ENCODE data around the gene MPP2.

The MPP2 gene

DNA sequence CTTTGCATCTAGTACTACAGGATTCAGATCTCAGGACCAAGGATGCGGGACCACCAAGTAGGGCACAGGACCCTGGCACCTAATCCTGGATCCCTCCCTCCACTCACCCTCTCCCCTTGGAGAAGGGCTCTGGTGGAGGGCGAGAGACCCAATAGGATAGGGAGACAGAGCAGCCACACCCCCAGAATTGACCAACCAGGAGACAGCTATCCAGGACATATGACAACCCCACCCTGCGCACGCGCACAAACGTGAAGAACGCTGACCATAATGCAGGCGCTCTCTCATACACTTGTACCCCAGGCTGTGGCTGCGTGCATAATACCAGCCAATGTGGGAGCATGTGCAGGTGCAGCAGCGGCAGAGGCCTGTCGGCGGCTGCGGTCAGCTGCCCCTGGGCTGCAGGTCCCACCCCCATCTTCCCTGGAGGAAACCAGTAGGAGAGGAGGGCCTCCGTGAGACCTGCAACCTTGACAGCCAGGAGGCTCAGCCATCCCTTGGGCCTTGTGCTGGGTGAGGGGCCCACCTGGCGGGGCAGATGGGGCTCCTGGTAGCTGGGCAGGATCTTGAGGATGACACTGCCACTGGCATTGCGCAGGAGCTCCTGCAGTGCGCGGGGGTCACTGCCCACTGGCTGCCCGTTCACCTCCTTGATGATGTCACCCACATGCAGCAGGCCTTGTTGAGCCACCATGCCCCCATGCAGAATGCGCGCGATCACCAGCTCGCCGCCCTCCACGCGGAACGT is 25.4 kb downstream of the MPP2 start:
- Histone ChIP-seq H3K9me2 (replicated peaks; ENCODE audit: low read depth, low read length) (no peaks in the 10 kb centered on the region), H3K4me2 (ENCODE audit: low read depth, low read length, poor library complexity, severe bottlenecking) (no peak overlapping the region), H3K4me3 (ENCODE audit: low read length, poor library complexity, severe bottlenecking) (no peak overlapping the region), H3K9ac (ENCODE audit: low read depth, low read length, poor library complexity, severe bottlenecking) (no peak overlapping the region), H3K36me3 (ENCODE audit: insufficient read depth, low read length) (peaks cover 7% of the 10 kb centered on the region; the same call in 1 of the 2 replicates), H2AFZ (ENCODE audit: low read length) (no peak overlapping the region), H3K9me3 (ENCODE audit: insufficient read depth, low read depth, low read length) (no peaks in the 10 kb centered on the region), H4K20me1 (ENCODE audit: insufficient read depth, low read length, poor library complexity, severe bottlenecking) (no peaks in the 10 kb centered on the region), H3F3A (ENCODE audit: low read depth) (no peaks in the 10 kb centered on the region), H3K4me1 (ENCODE audit: insufficient read depth, low read length, poor library complexity, severe bottlenecking) (no peaks in the 10 kb centered on the region), H3K27me3 (ENCODE audit: insufficient read depth, low read length, poor library complexity, severe bottlenecking) (no peaks in the 10 kb centered on the region), H3K79me2 (ENCODE audit: insufficient read depth, low read length) (no peaks in the 10 kb centered on the region)
- TF ChIP-seq, protein P1, sequence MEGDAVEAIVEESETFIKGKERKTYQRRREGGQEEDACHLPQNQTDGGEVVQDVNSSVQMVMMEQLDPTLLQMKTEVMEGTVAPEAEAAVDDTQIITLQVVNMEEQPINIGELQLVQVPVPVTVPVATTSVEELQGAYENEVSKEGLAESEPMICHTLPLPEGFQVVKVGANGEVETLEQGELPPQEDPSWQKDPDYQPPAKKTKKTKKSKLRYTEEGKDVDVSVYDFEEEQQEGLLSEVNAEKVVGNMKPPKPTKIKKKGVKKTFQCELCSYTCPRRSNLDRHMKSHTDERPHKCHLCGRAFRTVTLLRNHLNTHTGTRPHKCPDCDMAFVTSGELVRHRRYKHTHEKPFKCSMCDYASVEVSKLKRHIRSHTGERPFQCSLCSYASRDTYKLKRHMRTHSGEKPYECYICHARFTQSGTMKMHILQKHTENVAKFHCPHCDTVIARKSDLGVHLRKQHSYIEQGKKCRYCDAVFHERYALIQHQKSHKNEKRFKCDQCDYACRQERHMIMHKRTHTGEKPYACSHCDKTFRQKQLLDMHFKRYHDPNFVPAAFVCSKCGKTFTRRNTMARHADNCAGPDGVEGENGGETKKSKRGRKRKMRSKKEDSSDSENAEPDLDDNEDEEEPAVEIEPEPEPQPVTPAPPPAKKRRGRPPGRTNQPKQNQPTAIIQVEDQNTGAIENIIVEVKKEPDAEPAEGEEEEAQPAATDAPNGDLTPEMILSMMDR (conservative IDR thresholded peaks at IDR 0.05; ENCODE audit: low read length) = no peak
- no peak for TF ChIP-seq EZH2phosphoT487 (IDR thresholded peaks at IDR 0.05; ENCODE audit: borderline replicate concordance)

- Histone ChIP-seq H3K9ac (ENCODE audit: low read depth, low read length, poor library complexity, severe bottlenecking) (no peak overlapping the region), H3K9me3 (ENCODE audit: insufficient read depth, low read depth, low read length) (no peaks in the 10 kb centered on the region), H4K20me1 (ENCODE audit: insufficient read depth, low read length, poor library complexity, severe bottlenecking) (no peaks in the 10 kb centered on the region), H3K9me2 (replicated peaks; ENCODE audit: low read depth, low read length) (no peaks in the 10 kb centered on the region), H3K4me2 (ENCODE audit: low read depth, low read length, poor library complexity, severe bottlenecking) (no peak overlapping the region), H3K4me3 (ENCODE audit: low read length, poor library complexity, severe bottlenecking) (no peak overlapping the region), H3K36me3 (ENCODE audit: insufficient read depth, low read length) (peaks cover 7% of the 10 kb centered on the region; the same call in 1 of the 2 replicates), H3K79me2 (ENCODE audit: insufficient read depth, low read length) (no peaks in the 10 kb centered on the region), H2AFZ (ENCODE audit: low read length) (no peak overlapping the region), H3K4me1 (ENCODE audit: insufficient read depth, low read length, poor library complexity, severe bottlenecking) (no peaks in the 10 kb centered on the region), H3F3A (ENCODE audit: low read depth) (no peaks in the 10 kb centered on the region), H3K27me3 (ENCODE audit: insufficient read depth, low read length, poor library complexity, severe bottlenecking) (no peaks in the 10 kb centered on the region)
- no peak for TF ChIP-seq EZH2phosphoT487 (IDR thresholded peaks at IDR 0.05; ENCODE audit: borderline replicate concordance)
- TF ChIP-seq, protein P1 (conservative IDR thresholded peaks at IDR 0.05; ENCODE audit: low read length) = no peak
Observed at GRCh38 chr17:43881181-43881580, 26.2 kb downstream of the MPP2 start.

DNA sequence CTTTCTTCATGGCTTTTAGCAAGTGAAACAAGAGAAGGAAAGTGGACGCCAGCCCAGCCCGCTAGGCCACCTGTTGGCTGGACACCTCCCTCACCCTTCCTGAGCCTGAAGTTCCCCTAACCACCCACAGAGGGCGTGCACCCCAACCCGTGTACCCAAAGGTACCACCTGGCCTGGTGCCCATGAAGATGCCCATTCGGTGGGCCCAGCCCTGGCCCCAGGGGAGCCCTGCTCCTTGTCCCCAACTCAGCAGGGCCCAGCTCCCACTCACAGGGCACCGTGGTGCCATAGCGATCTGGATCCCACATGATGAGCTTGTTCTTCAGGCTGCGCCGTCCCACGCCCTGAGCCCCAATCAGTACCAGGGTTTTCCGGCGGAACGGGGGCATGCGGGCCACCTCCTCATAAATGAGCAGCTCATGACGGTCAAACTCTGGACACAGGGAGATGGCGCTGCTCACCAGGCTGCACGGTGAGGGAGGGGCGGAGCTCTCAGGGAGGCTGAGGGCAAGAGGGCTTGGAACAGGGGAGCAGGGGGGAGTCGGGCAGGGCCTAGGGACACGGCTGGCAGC is 26.8 kb downstream of the MPP2 start:
- Histone ChIP-seq H3K4me2 (ENCODE audit: low read depth, low read length, poor library complexity, severe bottlenecking) (no peak overlapping the region), H2AFZ (ENCODE audit: low read length) (no peak overlapping the region)

More for the DNA sequence above, 26.8 kb downstream of the MPP2 start:
- Histone ChIP-seq H3K9me2 (replicated peaks; ENCODE audit: low read depth, low read length) (no peaks in the 10 kb centered on the region), H3K9me3 (ENCODE audit: insufficient read depth, low read depth, low read length) (no peaks in the 10 kb centered on the region), H3K4me3 (ENCODE audit: low read length, poor library complexity, severe bottlenecking) (no peak overlapping the region), H4K20me1 (ENCODE audit: insufficient read depth, low read length, poor library complexity, severe bottlenecking) (no peaks in the 10 kb centered on the region), H3K4me1 (ENCODE audit: insufficient read depth, low read length, poor library complexity, severe bottlenecking) (no peaks in the 10 kb centered on the region), H3K36me3 (ENCODE audit: insufficient read depth, low read length) (peaks cover 7% of the 10 kb centered on the region; the same call in 1 of the 2 replicates), H3K27me3 (ENCODE audit: insufficient read depth, low read length, poor library complexity, severe bottlenecking) (no peaks in the 10 kb centered on the region), H3K79me2 (ENCODE audit: insufficient read depth, low read length) (no peaks in the 10 kb centered on the region), H3K9ac (ENCODE audit: low read depth, low read length, poor library complexity, severe bottlenecking) (no peak overlapping the region), H3F3A (ENCODE audit: low read depth) (no peaks in the 10 kb centered on the region)
- TF ChIP-seq, protein P1 (conservative IDR thresholded peaks at IDR 0.05; ENCODE audit: low read length) = peak; percentile 76
- no peak for TF ChIP-seq EZH2phosphoT487 (IDR thresholded peaks at IDR 0.05; ENCODE audit: borderline replicate concordance)

Data from Loucy (cell line).